IPS DF 19.7 (cell line): ENCODE measurements around the gene ABCC11.

Source experiments
- DNase-seq: peaks from one replicate; pipeline ENCODE4 v3.0.0-alpha.2; 2013; ENCODE audit warnings: low read depth, low spot score

ABCC11 gene

DNA sequence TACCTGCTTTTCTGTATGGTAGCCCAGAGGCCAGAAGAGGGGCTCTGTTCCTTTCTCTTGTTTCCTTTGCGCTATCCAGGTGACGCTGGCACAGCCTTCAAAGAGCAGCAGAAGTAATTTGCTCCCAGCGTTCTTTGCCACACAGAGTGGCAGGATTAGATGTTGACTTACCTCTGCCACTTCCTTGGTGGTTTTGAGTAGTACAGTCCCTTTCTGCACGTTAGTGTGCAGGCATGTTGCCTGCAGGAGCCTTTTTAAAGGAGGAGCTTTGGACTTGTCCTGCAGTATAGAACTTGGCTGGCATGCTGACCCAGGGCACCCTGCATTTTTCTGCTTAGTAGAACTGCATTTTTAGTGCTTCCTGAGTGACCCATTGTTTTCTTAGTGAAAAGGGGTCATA is at the start of gene ABCC11:
Gene ABCC11, minus strand, starts transcription at position 229 of the 400 bp plus-strand sequence. CDS start 15,618 bp downstream, outside the sequence.
- no peak for DNase-seq

DNA sequence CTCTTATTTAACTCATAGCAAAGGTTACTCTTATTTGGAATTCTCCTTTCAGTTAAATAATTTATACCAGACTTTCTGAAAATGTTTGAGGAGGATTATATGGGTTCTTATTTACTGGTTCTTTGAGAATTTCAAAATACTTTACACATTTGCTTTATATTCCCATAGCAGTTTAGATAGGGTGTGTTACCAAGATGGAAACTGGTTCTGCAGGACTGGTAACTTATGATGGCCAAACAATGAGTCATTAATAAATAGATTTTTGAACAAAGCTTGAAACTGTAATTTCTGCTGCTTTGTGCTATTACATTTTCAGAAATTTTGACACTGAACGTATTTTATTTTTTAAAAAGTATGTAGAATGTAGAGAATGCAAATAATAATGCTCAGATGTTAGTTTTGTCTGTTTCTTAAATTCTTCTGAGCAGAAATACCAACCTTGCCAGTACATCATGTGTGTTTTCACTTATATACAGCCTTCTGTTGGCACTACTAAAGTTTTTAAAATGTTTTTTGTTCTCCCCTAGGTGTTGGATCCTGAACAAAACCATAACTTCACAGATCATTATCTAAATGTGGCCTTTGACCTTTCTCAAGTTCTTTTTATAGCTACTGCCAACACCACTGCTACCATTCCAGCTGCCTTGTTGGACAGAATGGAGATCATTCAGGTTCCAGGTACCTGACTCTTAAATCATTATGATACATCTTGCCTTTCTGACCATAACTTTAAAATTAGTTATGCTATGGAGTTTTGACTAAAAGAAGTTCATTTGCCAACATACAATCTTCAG is 48.3 kb upstream of the ABCC11 start:
- DNase-seq = no peak

DNA sequence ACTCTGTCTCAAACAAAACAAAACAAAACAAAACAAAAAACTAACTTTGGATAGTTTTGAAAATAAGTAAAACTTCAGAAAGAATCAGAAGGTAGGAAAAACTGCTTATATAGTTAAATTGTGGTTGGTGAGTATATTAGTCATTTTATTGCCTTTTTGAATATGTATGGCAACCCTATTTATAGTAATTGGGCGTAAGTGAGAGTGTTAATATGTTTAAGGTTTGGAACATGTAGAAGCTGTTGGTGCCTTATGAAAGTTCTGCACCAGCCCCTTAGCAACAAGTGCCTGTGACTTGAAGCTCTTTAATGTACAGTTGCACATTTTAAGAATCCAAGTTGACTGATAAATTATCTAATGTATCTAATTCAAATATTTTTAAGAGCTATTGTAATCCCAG is 47.4 kb upstream of the ABCC11 start:
- no peak for DNase-seq

DNA sequence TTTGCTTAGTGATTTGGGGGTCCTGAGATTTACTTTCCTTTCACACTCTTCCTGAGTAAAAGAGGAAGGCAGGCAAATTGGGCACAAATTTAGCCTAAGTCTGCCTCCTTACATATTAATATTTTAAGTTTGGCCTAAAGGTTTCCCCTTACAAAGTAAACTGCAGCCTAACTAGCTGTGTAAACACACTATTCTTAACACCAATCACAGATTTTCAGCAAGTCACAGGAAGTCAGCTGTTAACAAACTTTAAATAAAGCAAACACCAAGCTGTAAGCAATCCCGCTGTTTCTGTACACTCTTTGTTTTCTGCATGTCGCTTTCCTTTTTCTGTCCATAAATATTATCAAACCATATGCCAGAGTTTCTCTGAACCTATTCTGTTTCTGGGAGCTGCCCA is 45.1 kb upstream of the ABCC11 start:
- no peak for DNase-seq

DNA sequence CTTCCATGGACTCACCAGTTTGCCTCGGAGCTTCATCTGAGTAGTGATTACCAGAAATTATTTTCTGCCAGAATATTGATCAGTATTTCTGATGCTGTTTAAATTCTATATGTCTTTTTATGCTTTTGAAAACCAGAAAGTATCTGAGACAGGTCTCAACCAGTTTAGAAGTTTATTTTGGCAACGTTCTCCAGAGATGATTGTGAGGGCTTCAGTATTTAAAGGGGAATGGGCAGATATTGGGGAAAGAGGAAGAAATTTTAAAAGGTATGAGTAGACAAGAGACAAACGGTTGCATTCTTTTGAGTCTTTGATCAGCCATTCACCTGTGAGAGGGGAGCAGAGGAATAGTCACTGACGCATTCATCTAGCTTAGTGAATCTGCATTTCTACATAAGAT is 44.4 kb upstream of the ABCC11 start:
- DNase-seq = no peak

DNA sequence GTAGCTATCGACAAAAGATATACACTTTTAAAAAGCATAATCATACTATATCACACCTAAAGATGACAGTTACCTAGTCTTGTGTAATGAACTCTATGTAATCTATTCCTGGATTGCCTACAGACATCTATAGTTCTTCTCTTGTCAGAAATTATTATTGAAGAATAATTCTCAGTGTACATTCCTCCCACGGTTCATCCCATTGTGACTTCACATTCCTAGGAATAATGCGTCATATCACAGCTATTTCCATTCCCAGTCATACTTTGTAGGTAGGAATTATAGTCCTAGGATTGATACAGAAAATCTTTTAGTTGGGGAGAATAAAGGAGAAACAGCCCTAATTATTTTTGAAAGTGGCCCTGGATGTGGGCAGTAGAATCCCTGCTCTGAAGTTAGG is 44.0 kb upstream of the ABCC11 start:
- no peak for DNase-seq

DNA sequence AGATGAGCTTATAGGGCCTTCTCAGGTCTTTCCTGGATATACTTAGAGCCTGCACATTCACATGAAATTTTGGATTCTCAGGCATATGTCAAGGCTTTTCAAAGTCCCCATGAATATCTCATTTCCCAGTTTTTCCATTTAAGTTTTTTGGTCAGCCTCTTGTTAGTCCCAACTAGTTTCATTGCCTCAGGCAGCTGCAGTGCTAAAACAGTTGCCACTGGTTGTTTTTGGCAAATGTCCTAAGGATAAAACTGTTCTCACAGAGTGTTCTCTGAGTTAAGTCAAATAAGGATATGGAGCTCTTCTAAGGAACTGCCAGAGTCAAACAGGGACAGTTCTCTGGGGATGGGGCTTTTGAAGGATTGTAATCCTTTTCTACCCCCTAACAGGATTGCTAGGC is 39.9 kb upstream of the ABCC11 start:
- no peak for DNase-seq

DNA sequence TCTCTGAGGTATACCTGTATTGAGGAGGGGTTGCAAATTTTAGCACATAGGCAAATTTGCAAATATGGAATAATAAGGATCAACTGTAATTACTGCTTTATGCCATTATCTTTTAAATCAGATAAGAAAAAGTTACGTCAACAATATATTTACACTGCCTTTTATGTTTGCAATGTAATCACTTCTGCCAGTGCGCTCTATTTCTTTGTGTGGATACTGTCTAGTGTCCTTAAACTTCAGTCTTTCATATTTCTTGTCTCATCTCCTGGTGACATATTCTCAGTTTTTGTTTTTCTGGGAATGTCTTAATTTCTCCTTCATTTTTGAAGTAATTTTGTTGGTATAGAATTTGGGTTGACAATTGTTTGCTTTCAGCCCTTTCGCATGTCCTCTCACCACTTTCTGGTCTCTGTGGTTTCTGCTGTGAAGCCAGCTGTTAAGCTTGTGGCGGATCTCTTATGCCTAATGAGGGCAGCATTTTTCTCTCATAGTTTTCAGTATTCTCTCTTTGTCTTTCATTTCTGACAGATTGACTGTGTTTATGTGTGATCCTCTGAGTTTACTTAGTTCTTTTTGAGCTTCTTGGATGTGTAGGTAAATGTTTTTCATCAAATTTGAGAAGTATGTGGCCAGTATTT is 37.6 kb upstream of the ABCC11 start:
- DNase-seq = no peak

DNA sequence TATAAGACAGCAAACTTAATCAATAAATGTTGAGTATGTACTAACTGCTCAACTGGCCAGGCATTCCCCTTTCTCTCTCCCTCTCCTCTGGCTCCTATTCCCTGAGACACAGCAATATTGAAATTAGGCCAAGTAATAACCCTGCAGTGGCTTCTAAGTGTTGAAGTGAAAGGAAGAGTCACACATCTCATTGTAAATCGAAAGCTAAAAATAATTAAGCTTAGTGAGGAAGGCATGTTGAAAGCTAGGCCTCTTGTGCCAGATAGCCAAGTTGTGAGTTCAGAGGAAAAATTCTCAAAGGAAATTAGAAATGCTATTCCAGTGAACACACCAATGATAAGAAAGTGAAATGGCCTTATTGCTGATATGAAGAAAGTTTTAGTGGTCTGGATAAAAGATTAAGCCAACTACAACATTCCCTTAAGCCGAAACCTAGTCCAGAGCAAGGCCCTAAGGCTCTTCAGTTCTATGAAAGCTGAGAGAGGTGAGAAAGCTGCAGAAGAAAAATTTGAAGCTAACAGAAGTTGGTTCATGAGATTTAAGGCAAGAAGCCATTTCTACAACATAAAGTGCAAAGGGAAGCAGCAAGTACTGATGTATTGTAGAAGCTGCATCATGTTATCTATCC is 35.4 kb upstream of the ABCC11 start:
- no peak for DNase-seq

DNA sequence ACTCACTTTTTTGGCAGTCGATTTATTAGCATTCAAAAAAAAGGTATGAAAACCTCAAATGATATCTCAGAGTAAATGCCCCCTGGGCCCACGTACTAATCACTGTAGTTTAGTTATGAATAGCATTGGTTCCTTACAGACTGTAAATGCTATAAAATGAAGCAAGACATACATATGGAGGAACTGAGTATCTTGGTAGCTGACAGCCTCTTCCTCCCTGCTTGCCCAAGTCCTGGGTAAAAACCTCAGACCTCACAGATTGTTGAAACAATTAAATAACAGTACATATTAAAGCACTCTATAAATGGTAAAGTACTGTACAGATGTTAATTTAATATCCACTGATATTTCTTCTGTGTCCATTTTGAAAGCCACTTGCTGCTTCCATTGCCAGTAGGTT is 33.2 kb upstream of the ABCC11 start:
- DNase-seq = no peak

DNA sequence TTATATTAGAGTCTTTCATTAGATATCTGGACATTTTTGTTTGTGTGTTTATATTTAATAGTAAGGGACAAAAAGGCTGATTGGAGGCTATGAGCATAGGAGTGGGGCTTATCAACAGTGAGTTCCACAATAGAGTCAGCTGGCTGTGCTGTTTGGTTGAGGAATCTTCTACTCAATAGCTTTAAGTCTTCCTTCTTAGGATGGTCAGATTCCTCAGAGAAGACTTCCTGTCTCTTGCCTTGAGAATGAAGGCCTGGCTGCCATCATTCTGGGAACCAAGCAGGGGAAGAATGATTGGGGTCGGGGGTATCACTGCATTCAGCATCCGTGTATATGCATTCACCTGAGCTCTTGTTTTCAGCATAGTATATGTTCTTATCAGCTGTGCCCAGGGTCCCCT is 31.9 kb upstream of the ABCC11 start:
- DNase-seq = no peak

DNA sequence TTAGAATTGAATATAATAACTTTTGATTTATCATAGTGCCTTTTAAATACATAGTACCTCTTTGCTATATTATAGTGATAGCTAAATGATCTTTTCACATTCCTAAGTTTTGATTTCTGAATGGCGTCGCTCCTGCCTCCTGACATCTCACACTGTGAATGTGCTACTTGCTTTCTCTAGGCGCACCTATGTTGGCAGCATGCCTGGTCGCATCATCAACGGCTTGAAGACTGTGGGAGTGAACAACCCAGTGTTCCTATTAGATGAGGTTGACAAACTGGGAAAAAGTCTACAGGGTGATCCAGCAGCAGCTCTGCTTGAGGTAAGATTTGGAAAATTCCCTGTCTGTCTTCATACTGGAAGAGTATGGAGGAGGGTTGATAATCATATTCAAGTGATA is 29.8 kb upstream of the ABCC11 start:
- DNase-seq = no peak

DNA sequence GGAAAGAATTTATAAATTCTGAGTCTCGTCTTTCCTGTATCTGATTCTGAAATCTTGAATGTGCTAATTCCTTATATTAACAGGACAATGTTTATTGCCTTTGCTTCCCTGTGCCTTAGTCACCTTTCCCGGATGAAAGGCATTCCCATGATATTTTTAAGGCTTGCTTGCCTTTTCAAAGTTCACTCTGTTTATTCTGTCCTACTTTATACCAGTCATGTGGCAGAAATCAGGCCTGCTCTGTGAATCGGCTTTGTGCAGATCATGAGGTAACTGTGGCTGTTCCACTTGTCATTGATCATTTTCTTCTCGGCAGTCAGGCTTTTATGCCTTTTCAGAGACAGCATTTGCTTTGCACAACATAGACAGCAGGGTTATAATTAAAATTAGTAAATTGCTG is 28.8 kb upstream of the ABCC11 start:
- no peak for DNase-seq

DNA sequence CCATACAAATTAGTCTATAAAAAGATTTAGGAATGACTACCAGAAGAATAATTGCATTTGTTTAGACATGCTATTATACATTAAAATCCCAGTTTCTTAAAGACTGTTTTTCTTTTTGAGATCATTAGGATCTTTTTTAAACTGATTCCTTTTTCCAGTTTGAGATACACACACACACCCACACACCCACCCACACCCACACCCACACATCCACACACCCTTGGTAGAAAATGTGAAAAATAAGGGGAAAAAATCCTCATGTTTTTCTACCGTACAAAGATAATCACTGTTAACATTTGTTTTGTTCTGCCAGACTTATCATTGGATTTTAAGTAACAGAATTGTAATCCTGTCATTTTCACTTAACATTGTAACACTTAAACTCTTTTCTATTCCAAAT is 27.1 kb upstream of the ABCC11 start:
- DNase-seq = no peak

DNA sequence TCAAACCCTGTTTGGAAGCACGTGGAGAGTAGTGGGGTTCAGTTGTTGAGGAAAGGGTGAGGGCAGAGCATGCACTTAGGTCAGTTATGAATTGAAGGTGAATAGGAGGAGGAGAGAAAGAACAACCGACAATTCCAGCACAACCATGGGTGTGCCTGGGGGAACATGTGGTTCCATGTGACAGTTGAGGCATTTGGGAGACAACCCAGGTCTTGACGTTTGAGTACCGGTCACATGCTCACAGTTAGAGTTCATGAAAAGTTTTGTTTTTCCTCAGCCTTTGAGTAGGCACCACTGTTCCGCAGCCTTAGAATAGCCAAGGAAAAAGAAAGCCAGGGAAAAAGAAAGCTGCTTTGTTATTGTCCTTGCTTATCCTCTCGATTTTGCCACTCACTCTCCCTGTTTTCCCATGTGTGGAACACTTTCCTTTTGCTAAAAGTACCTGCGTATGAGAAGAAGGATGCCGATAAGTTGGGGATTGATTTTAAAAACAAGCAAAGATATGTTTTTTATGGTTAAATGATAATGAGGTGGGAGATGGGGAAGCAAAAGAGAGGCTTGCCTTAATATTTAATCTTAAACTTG is 25.6 kb upstream of the ABCC11 start:
- no peak for DNase-seq

DNA sequence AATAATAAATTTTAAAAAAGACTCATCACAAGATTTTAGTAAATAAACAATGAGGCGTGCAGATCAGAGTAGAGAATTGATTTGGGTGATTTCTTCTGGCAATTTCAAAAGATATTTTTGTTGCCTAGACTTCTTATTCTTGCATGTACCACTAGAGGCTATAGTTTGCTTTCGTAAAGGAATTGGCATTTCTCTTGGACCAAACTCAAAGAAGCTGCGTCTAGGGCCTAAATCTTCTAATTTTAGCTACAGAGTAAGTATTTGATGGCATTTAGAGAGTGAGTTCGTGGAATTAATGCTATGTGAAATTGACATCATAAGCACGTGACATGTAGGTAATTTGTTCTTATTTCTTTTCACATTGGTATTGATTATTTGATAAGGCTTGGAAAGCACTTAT is 24.4 kb upstream of the ABCC11 start:
- DNase-seq = no peak

DNA sequence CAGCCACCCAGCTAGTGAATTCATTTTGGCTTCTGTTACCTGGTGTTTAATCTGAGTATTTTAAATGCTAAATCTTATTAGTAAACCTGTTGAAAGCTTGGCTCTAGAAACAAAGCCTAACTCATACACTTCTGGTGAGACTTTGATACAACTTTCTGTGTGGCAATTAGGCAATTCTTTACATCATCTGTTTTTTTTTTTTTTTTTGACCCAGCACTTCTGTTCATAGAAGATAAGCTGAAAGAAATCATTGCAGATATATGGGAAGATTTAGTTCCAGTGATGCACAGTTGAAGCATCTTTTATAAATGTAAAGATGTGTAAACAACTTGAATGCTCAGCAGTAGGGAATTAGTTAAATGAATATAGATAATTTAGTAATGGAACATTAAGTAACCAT is 21.7 kb upstream of the ABCC11 start:
- DNase-seq = no peak

DNA sequence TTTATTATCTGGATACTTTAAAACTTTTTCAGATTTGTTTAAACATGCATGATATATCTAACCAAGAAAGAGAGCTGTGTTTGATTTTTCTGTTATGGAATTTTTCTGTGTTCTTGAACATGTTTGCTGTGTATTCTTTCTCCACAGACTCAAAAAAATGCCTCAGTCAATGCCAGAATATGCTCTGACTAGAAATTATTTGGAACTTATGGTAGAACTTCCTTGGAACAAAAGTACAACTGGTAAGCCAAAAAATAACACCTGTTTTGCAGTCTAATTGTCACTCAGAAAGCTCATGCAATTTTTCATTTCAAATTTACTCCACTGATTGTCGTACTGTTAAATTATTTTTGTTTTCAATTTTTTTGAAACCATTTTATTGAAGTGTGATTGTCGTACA is 15.3 kb upstream of the ABCC11 start:
- DNase-seq = no peak

DNA sequence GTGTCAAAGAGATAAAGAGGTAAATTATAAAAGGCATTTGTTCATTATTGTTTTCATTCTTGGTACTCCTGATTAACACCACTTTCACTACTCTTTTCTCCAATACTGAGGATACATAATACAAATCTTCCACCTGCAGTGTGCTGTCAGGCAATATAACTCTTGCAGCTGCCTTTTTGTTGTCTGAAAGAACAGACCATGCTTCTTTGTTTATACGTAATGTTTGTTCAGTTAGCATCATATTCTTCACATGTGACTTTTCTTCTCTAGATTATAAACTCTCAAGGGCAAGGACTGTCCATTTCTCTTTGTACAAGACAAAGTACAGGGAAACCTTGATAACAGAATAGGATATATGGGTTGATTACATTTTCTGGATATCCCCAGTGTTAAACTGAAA is 14.2 kb upstream of the ABCC11 start:
- no peak for DNase-seq

DNA sequence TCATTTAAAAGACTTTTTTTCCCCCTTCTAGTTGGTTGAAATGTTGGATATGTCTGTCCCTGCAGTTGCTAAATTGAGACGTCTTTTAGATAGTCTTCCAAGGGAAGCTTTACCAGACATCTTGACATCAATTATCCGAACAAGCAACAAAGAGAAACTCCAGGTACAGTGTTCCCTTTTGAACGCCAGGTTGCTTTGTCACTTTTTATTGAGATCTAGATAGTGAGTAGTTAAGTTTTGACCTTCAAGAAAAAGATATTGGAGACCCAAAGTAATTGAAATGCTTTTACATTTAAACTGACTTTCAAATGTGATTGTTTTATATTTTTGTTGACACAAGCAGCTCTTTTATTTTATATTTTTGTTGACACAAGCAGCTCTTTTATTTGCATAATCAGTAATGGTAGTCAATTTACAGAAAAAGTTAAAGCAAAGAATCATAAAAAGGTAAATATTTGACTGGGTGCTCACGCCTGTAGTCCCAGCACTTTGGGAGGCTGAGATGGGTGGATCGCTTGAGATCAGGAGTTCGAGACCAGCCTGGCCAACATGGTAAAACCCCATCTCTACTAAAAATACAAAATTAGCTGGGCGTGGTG is 9.3 kb upstream of the ABCC11 start:
- no peak for DNase-seq

DNA sequence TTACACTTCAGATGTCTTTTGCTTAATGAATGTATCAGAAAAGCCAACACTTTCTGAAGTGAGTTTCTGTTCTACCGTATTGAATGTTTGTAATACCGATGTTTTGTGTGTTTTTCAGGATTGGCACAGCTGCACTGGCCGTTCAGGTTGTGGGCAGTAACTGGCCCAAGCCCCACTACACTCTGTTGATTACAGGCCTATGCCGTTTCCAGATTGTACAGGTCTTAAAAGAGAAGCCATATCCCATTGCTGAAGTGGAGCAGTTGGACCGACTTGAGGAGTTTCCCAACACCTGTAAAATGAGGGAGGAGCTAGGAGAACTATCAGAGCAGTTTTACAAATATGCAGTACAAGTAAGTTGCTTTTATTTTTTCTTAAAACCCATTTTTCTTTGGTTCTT is 4.7 kb upstream of the ABCC11 start:
- DNase-seq = no peak
